DND-41 (cell line): ENCODE results near the gene ANKRD28.

Source experiments
- CTCF ChIP-seq: IDR thresholded peaks from 2 replicates; pipeline ENCODE4 v1.5.1; 2012; ENCODE audit warnings: borderline replicate concordance, low read length, moderate library complexity, mild to moderate bottlenecking; ENCODE audit not compliant: poor library complexity, severe bottlenecking; ENCODE audit errors: extremely low read depth
- EZH2 ChIP-seq: IDR thresholded peaks from 3 replicates; pipeline ENCODE4 v1.6.1; 2012; ENCODE audit warnings: borderline replicate concordance, low read depth, mild to moderate bottlenecking, moderate library complexity, low read length, inconsistent platforms; ENCODE audit not compliant: severe bottlenecking

GRCh38 chr3:15809313-15809712 is 11.5 kb upstream of the ANKRD28 start:
- TF ChIP-seq CTCF (no peak), EZH2 (no peak)
